GM21423 (cell line): ENCODE data around the gene RELA.
"Not testable (repeated sequence)": the region's sequence is repeated elsewhere in the genome, so short reads cannot be mapped to it uniquely, and the experiment has no call there.

Experiments used
- ATAC-seq: cut with Tn5 transposase; IDR thresholded peaks from one replicate; pipeline ENCODE4 v1.9.1; 2021; ENCODE audit warnings: mild to moderate bottlenecking, moderate library complexity; ENCODE audit not compliant: unreplicated experiment

The RELA gene

DNA sequence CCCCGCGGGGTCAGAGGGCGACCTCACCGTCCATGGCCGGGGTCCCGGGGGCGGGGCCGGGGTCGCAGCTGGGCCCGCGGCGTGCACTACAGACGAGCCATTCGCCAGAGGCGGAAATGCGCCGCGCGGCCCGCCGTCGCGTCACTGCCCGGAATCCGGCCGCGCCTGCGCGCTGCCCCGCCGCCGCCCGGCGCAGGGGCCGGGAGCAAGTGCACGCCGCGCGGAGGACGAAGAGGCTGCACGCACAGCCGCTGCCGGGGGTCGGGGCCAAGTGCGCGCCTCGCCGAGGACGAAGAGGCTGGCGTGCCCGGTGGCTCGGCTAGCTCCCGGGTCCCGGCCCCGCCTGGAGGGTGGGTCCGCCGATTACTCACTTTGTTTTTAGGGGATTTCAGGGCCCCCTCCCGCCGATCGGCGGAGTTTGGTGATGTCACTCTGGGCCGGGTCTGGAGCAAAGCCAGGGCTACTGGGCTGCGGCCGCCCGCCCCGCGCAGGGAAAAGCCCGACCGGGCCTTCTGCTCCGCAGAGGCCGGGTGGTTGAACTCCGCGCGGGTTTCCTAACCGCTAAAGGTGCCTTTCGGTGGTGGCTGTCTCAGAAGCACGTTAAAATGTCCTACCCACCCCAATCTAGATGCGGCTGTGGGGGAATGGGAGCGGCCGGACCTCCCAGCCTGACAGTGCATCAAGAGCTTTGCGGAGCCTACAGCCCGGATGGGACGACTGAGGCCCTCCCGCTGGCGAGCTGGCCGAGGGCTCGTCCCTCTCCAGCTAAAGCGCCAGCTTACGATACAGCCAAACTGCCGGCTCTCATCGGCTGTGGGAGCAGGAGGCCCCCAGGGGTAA lies at the start of gene RELA:
RELA (minus strand) TSS at position 118 of the 840 bp plus-strand sequence; CDS start at position 34, 84 bp downstream.
- ATAC-seq = peak; percentile 79

DNA sequence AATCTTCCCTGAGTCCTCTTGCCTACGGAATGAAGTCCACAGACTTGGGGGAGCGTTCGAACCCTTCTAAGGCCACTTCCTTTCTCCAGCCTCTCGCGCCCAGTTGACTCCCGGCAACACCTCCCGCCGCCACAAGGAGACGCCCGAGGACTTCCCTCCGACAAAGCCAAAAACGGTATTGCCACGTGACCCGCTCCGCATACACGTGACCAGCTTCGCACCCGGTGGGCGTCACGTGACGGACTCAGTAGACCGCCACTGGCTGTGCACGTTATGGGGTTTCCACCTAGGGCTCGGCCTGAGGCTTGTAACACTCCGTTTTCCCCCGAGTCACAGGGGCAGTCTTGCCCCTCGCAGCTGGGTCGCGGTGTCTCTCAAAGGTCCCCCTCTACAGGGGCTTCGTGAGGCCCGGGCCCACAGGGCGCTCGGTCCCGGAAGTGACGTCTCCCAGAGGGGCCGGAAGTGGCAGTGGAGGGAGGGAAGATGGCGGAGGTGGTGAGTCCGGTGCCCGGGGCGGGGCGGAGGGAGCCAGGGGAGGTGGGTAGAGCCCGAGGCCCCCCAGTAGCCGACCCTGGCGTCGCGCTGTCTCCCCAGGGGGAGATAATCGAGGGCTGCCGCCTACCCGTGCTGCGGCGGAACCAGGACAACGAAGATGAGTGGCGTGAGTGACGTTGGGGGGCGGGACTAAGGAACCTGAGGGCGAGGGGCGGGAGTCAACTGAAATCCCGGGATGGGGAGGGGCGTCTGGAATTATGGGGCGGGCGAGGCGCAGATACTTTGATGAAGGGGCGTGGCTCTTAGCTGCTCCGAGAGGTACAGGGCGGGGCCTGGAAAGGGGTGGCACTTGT lies 49.3 kb upstream of the RELA start, which contains the start of gene KAT5:
KAT5 (plus strand) TSS at position 468 of the 848 bp plus-strand sequence; CDS start at position 484, 16 bp downstream.
- peak; percentile 74 for ATAC-seq

DNA sequence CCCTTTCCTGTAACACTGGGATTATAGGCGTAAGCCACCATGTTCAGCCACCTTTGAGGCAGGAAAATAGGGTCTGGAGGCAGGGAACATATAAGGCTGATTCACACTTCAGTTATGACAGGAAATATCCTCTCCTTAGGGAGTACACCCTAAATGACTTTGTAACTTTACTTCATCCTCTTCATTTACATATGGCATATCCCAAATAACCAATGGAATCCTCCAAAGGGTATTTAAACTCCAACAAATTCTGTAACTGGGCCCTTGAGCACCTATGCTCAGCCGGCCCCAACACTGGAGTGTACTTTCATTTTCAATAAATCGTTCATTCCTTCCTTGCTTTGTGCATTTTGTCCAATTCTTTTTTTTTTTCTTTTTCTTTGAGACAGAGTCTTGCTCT lies 47.7 kb upstream of the RELA start:
- no peak for ATAC-seq

DNA sequence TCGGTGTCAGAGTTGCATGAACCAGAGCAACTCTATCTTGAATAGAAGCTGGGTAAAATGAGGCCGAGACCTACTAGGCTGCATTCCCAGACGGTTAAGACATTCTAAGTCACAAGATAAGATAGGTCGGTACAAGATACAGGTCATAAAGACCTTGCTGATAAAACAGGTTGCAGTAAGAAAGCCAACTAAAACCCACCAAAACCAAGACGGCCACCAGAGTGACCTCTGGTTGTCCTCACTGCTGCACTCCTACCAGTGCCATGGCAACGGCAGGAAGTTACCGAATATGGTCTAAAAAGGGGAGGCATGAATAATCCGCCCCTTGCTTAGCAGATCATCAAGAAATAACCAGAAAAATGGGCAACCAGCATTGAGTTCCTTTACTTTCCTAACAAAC lies 46.9 kb upstream of the RELA start:
- no peak for ATAC-seq

DNA sequence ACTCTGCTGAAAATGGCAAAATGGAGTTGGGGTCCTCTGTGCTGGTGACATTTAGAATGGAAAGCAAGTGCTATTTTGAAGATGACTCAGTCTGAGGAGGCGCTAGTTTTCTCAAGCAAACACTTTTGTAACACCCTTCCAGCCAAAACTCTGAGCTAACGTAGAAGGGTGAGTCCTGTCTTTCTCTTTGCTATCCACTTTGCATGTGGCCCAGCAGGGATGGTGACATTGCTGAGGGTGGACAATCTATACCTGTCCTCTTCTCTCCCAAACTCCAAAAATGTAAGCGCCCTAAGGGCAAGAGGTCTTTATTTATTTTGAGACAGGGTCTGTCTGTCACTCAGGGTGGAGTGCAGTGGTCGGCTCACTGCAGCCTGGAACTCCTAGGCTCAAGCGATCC lies 45.7 kb upstream of the RELA start:
- no peak for ATAC-seq

DNA sequence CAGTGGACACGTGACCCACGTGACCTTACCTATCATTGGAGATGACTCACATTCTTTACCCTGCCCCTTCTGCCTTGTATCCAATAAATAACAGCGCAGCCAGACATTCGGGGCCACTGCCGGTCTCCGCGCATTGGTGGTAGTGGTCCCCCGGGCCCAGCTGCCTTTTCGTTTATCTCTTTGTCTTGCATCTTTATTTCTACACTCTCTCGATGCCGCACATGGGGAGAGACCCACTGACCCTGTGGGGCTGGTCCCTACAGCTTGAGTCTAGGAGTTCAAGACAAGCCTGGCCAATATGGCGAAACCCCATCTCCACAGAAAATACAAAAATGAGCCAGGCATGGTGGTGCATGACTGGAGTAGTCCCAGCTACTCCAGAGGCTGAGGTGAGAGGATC lies 44.3 kb upstream of the RELA start:
- not testable (repeated sequence) for ATAC-seq

DNA sequence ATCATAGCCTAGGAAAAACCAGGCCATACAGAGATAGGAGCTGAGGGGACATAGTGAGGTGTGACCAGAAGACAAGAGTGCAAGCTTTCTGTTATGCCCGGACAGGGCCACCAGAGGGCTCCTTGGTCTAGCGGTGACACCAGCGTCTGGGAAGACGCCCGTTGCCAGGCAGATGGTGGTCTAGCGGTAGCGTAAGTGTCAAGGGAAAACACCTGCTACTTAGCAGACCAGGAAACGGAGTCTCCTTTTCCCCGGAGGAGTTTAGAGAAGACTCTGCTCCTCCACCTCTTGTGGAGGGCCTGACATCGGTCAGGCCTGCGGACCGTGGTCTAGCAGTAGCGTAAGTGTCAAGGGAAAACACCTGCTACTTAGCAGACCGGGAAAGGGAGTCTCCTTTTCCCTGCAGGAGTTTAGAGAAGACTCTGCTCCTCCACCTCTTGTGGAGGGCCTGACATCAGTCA lies 43.6 kb upstream of the RELA start:
- ATAC-seq = not testable (repeated sequence)

DNA sequence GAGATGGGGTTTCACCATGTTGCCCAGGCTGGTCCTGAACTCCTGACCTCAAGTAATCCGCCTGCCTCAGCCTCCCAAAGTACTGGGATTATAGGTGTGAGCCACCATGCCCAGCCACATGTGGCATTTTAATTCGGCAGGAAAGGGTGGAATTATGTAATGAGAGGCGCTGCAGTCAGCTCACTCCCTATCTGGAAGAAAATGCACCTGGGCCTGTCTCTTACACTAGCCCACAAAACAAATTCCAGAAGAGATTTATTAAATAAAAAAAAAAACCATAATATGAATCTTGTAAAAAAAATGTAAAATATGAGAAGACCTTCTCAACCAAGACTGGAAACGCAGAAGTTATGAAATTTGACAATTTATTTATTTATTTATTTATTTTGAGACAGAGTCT lies 41.1 kb upstream of the RELA start:
- ATAC-seq = no peak

DNA sequence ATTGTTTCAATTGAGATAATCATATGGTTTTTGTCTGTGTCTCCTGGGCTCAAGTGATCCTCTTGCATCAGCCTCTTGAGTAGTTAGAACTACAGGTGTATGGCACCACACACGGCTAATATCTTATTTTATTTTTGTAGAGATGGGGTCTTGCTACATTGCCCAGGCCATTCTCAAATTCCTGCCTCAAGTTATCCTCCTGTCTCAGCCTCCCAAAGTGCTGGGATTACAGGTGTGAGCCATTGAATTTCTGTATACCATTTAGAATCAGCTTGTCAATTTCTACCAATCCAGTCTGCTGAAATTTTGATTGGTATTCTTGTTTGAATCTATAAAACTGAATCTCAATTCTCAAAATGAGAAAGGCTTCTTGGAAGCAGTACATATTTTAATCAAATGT lies 39.0 kb upstream of the RELA start:
- no peak for ATAC-seq

DNA sequence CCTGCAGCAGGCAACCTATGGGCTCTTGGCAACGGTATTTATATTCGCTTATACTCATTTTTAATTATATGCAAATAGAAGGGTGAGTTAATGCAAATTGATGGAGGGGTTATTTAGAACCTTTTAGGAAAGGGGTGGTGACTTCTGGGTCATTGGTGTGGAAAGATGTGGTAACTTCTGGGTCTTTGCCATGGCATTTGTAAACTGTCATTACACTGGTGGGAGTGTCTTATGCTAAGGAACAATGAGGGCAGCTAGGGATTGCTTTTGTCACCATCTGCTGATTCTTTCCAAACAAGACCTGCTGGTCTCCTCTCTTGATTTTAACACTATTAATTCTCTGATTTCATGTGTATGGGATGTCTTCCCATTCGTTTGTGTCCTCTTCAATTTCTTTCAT lies 37.7 kb upstream of the RELA start:
- ATAC-seq = no peak

DNA sequence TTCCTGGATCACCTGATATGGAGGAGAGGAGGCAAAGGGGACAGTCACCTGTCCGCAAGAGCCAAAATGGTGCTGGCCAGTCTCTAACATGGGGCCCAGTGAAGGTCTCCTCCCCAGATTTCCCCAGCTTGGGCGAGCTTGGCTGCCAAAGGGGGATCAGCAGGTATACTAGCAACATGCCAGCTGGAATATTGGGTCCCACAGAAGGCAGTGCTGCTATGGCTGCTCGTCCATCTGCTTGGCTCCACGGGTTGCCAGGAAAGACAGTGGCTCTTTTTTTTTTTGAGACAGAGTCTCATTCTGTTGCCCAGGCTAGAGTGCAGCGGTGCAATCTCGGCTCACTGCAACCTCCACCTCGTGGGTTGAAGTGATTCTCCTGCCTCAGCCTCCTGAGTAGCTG lies 36.6 kb upstream of the RELA start:
- no peak for ATAC-seq

DNA sequence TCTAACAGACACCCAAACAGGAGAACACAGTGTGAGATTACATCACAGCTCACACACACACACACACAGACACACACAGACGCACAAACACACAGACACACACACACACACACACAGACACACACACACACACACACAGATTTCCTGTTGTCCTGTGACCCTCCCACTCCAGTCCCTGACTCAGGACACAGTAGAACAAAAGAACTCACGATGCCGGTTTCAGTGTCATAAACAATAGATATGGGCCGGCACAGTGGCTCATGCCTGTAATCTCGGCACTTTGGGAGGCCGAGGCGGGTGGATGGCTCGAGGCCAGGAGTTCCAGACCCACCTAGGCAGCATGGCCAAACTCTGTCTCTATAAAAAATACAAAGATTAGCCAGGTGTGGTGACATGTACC lies 35.5 kb upstream of the RELA start:
- ATAC-seq = no peak

DNA sequence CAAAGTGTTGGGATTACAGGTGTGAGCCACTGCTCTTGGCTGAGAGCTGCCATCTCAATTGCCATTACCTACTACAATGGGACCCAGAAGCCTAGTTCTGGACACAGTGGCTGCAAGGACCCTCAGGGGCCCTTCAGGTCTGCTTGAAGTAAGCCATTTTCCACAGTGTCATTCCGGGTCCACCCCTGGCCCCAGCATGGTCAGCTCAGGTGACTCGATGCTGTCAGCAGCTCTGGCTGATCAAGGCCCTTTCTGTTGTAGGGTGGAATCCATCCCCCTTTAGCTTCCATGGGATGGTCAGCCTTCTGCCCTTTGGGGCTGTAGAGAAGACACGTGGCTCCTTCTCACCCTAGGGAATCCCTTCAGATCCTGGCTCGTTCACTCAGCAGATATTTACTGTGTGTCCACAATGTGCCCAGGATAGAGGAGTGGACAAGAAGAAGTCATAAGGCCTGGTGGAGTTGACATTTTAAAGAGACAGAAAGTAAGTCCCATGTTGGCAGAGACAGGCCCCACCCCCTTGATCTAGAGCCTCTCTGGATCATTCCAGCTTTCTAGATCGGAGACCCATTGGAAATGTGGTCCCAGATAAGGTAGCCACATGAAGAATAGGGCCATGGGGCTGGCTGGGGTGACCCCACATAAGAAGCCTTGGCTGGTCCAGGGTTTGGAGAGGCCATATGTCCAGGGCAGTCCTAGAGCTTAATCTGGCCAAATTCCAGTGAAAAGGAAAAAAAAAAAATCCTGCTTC lies 34.3 kb upstream of the RELA start:
- ATAC-seq = no peak

DNA sequence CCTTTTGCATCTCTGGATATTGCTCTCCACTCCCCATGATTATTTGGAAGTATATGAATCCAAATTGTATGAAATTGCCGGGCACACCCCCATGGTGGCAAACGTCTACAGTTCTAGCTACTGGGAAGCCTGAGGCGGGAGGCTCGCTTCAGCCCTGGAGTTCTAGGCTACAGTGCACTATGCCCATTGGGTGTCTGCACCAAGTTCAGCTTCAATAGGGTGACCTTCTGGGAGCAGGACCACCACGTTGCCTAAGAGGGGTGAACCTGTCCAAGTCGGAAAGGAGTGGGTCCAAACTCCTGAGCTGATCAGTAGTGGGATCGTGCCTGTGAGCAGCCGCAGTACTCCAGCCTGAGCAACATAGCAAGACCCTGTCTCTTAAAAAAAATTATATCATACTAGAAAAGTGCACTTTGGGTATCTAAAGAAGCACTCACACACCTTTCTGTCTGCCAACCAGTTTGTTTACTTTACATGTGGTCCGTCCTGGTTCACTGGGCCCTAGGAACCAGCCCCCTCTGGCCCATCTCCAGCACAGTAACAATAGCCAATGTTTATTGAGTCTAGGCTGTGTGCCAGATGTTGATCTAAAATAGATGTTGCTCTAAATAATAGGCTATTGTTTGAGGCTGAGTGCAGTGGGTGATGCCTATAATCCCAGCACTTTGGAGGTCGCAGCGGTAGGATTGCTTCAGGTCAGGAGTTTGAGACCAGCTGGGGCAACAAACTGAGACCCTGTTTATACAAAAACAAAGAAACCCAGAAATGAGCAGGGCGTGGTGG lies 32.9 kb upstream of the RELA start:
- no peak for ATAC-seq

DNA sequence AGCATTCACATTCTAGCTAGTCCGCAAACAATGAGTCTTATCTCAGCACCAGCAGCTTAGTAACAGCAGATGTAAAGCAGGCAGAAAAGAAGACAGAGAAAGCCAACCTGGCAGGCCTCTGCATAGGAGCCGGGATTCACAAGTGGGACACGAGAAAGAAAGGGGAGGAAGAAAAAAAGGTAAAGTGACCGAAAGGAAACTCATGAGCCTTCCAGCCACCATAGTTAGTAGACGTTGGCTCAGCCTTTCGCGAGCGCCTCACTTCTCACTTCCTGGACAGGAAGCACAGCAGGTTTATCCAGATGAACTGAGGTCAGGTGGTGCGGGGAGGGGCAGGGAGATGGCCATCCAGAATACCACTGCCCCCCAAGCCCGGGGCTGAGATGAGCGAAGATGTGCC lies 29.7 kb upstream of the RELA start:
- no peak for ATAC-seq

DNA sequence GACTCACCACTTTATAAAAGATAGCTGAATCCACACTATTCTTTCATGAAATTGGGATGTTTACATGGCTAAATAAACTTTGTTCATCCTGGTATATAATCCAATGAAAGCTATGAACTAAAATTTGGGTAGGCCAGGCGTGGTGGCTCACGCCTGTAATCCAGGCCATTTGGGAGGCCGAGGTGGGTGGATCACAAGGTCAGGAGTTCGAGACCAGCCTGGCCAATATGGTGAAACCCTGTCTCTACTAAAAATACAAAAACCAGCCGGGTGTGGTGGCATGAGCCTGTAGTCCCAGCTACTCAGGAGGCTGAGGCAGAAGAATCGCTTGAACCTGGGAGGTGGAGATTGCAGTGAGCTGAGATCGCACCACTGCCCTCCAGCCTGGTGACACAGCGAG lies 29.1 kb upstream of the RELA start:
- not testable (repeated sequence) for ATAC-seq

DNA sequence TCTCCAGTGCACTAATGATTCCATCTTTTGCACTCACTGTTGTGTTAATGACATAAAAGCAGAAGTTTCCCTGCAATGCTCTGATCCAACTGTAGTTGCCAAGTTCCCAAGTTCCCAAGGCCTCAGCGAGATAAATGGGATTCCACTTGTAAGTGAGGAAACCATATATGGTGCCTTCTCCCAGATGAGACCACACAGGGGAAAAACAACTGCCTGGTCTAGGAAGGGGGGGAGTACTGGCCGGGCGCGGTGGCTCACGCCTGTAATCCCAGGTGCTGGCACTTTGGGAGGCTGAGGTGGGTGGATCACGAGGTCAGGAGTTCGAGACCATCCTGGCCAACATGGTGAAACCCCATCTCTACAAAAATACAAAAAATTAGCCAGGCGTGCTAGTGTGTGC lies 23.3 kb upstream of the RELA start:
- ATAC-seq = no peak

DNA sequence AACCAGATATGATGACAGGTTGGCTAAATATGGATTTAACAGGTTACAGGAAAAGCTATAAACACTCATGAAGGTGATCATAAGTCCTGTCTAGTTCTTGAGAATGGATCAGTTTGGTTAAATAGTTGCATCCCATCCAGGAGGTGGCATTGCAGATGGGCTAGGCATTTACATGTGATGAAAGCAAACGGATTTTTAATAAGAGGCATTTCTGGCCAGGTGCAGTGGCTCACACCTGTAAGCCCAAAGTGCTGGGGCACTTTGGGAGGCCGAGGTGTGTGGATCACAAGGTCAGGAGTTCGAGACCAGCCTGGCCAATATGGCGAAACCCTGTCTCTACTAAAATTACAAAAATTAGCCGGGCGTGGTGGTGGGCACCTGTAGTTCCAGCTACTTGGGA lies 20.8 kb upstream of the RELA start:
- ATAC-seq = not testable (repeated sequence)

DNA sequence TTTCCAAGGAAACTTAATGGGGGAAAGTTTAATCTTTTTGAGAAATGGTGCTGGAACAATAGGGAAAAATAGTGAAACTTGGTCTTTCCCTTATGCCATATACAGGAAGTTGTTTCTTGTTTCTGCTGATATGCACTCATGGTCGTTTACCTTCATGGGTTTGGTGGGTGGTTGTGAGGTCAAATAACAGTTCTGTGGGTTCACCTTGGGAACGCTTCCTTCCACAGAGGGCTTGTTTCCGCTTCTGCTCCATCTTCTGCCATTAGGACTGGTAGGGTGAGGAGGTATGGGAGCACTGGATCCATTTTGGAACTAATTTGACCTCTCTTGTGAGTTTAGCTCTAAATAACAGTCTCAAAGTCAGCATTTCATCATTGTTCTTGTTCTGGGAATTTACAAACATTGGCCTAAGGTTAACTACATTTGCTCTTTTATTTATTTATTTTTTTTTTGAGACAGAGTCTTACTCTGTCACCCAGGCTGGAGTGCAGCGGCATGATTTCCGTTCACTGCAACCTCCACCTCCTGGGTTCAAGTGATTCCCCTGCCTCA lies 17.6 kb upstream of the RELA start:
- no peak for ATAC-seq

DNA sequence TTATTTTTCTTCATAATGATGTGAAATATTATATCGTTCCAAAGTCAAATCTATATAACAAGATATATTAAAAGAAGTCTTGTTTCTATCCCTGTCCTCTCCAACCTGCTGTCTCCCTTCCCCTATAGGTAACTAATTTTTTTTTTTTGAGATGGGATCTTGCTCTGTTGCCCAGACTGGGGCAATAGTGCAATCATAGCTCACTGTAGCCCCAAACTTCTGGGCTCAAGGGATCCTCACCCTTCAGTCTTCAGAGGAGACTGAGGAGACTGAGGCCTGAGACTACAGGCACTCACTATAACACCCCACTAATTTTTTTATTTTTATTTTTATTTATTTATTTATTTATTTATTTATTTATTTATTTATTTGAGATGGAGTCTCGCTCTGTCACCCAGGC lies 10.3 kb upstream of the RELA start:
- no peak for ATAC-seq
